ENCODE measurements around the gene ZNF598. TPM values are rescaled to one million over a fixed set of nuclear protein-coding genes. Genes with fewer than 3 reads are reported as not detected.
"Not testable (repeated sequence)": the region's sequence is repeated elsewhere in the genome, so short reads cannot be mapped to it uniquely, and the experiment has no call there.

ZNF598 gene
- polyA plus RNA-seq, 6 donors from 2014 or later = 2.7 to 8.4 (median 3.9) TPM

DNA sequence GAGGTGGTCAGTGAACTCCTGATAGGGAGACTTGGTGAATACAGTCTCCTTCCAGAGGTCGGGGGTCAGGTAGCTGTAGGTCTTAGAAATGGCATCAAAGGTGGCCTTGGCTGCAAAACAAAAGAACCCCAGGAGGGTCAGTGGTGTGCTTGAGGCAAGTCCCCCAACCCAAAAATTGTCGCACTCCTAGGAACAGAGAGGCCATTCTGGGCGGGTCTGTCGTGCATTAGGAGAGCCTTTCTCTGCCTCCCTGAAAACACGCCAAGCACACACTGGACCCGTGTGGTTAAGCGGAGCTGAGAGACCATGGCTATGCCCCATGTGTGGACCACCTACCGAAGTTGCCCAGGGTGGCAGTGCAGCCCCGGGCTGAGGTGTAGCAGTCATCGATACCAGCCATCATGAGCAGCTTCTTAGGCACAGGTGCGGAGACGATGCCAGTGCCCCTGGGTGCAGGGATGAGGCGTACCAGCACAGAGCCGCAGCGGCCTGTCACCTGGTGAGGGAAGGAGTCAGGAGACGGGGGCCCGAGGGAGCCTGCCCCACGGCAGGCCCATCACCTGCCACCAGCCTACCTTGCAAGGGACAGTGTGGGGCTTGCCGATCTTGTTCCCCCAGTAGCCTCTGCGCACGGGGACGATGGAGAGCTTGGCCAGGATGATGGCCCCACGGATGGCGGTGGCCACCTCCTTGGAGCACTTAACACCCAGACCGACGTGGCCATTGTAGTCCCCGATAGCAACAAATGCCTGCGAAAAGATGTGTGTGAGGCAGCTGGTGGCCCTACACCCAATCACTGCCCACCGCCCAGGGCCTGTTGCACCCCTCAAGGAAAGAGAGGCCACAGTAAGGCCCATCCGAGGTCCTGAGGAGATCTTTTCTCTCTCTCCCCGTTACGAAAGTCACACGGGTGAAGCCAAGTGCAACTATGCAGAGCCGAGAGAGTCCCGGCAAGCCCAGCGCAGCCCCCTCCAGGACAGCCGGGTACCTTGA, 47.2 kb downstream of the ZNF598 start:
- not testable (repeated sequence) for H3K9me3 Mint-ChIP-seq; H3K36me3 Mint-ChIP-seq; DNase-seq; H3K27me3 Mint-ChIP-seq; ATAC-seq (ENCODE audit: low read depth in 2 of 2)
- peak overlapping the region in 4 of 6 donors; percentile 37 to 98 (median 76) for H3K27ac Mint-ChIP-seq
- peaks cover 29 to 47% (median 45%) of the 10 kb centered on the region in 3 donors for H3K4me1 Mint-ChIP-seq
- H3K4me3 Mint-ChIP-seq = peak overlapping the region; percentile 24 to 96 (median 94)

DNA sequence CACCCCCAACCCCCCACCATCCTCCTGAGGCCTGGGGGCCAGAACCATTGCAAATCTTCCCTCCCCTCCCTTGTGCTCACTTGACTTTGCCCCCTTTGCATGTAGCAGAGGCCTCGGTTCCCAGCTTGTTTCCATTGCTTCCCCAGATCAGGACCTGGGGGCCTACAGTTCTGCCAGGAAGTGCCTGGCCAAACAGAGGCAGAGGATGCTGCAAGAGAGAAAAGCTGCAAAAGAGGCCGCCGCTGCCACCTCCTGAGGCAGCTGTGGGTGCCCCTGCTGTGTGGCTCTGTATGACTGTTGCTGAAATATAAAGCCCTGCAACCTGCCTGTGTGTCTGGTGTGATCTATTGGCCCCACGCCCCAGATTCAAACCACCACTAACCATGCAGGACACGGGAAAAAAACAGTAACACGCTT, 48.0 kb downstream of the ZNF598 start:
- peak overlapping the region in 1 of 6 donors; percentile 98 for H3K27ac Mint-ChIP-seq
- peaks cover 0 to 2% (median 0%) of the 10 kb centered on the region in 7 donors for H3K9me3 Mint-ChIP-seq
- ATAC-seq (ENCODE audit: low read depth in 2 of 2) = no peak
- no peak for DNase-seq
- peaks cover 5 to 8% of the 10 kb centered on the region in 2 donors for H3K36me3 Mint-ChIP-seq
- H3K27me3 Mint-ChIP-seq = peaks cover 0 to 2% (median 0%) of the 10 kb centered on the region in 3 donors
- H3K4me3 Mint-ChIP-seq = peak overlapping the region in 7 of 8 donors; percentile 8 to 96 (median 64)
- peaks cover 29 to 47% (median 47%) of the 10 kb centered on the region in 3 donors for H3K4me1 Mint-ChIP-seq

DNA sequence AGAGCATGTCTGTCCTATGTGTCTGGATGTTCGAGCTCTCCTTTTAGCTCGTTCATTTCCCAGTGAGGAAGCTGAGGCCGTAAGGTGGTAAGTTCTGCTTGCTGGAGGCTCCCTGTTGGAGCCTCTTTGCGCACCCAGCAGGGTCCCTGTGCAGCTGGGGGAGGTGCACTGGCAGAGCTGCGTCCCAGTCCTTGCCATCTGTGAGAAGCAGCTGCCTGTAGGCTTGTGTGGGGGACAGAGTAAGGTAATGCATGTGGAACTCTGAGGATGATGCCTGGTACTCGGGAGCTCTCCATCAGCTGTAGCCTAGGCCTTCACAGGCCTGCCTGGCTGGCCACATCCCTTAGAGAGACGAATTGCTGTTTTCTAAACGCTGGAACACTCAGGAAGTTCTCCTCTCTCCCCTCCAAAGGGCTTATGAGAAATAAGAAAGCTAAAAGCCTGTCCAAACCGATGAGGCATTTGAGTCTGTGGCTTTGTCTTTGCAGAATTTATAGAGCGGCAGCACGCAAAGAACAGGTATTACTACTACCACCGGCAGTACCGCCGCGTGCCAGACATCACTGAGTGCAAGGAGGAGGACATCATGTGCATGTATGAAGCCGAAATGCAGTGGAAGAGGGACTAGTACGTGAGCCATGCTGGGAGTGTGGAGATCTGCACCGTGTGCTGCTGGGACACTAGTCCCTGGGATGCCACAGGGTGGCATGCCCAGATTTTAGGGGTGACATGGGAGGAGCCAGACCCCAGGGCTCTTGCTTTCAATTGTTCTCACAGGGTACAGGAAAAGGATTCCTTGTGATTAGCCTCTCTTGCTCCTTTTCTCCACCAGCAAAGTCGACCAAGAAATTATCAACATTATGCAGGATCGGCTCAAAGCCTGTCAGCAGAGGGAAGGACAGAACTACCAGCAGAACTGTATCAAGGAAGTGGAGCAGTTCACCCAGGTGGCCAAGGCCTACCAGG, 48.7 kb downstream of the ZNF598 start:
- Mint-ChIP-seq H3K27ac (peak overlapping the region in 5 of 6 donors; percentile 71 to 98 (median 89)), H3K4me3 (peak overlapping the region; percentile 86 to 96 (median 90)), H3K9me3 (peaks cover 0 to 2% (median 0%) of the 10 kb centered on the region in 7 donors), H3K36me3 (peaks cover 5 to 8% of the 10 kb centered on the region in 2 donors), H3K27me3 (peaks cover 0 to 4% (median 0%) of the 10 kb centered on the region in 3 donors), H3K4me1 (peaks cover 29 to 47% (median 46%) of the 10 kb centered on the region in 3 donors)
- ATAC-seq (ENCODE audit: low read depth in 2 of 2) (no peak), DNase-seq (no peak)

DNA sequence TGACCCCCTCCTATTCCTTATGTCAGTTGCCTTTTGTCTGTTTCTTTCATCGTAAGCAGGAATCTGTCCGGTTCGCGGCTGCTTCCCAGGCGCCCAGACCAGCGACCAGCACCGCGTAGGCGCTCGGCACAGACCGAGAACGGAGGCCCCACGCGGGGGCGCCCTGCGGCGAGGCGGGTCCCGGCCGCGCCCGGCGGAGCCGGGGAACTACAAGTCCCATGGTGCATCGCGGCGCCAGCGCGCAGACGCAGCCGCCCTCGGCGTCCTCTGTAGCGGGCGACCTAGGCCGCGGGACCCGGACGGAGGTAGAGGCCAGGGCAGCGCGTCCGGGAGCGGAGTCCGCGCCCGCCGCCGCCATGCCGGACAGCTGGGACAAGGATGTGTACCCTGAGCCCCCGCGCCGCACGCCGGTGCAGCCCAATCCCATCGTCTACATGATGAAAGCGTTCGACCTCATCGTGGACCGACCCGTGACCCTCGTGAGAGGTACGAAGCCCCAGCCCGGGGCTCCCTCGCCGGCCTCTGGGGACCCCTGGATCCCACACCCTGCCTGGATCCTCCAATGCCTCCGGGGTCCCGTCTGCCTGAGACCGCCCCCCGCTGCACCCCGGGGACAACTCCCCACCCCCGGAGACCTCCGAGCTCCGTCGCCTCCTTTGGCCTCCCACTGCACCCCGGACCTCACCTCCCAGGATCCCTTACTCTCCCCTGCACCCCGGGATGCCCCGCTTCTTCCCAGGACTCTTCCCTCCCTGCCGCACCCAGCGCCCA, 50.2 kb downstream of the ZNF598 start, which contains the start of gene NDUFB10:
NDUFB10 (plus strand) TSS at position 270 of the 771 bp plus-strand sequence; CDS start at position 357, 87 bp downstream.
- Mint-ChIP-seq H3K36me3 (peaks cover 5 to 8% of the 10 kb centered on the region in 2 donors), H3K4me1 (peaks cover 25 to 37% (median 34%) of the 10 kb centered on the region in 3 donors), H3K9me3 (peaks cover 0 to 2% (median 0%) of the 10 kb centered on the region in 7 donors), H3K27me3 (peaks cover 0 to 4% (median 0%) of the 10 kb centered on the region in 3 donors), H3K27ac (peak within 1 kb of the TSS; percentile 72 to 98 (median 88)), H3K4me3 (peak within 1 kb of the TSS; percentile 86 to 96 (median 90))
- ATAC-seq (ENCODE audit: low read depth in 2 of 2) (peak; percentile 89 to 94), DNase-seq (peak; percentile 91)

DNA sequence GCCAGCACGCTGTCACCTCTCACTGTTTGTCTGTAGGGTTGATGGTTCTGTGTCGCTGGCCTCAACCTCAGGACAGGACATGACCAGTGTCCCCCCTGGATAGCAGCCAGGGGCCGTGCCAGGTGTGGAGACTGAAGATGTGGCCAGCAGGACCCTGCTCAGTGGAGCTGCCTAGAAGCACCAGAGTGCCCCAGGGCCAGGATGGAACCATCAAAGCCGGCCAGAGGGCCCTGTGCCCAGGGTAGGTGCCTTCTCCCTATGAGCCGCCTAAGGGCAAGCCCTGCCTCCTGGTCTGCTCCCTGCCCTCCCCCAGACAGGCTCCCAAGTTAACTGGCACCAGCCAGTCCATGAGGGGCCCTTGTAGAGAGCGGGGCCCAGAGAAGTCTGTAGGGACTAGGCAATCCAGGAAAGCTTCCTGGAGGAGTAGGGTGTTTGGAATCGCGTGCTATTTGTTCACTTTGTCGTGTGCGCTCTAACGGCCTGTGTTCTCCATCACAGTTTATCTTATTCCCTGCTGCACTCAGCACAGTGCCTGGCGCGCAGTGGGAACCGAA, 50.8 kb downstream of the ZNF598 start:
- H3K4me3 Mint-ChIP-seq = peak overlapping the region; percentile 9 to 96 (median 88)
- peaks cover 0 to 2% (median 0%) of the 10 kb centered on the region in 7 donors for H3K9me3 Mint-ChIP-seq
- H3K27ac Mint-ChIP-seq = peak overlapping the region in 2 of 6 donors; percentile 86 to 98
- DNase-seq (no peak), ATAC-seq (ENCODE audit: low read depth in 2 of 2) (peak; percentile 4 to 19)
- peaks cover 21 to 32% (median 27%) of the 10 kb centered on the region in 3 donors for H3K4me1 Mint-ChIP-seq
- H3K27me3 Mint-ChIP-seq = peaks cover 0 to 4% (median 0%) of the 10 kb centered on the region in 3 donors
- H3K36me3 Mint-ChIP-seq = peaks cover 3 to 6% of the 10 kb centered on the region in 2 donors

DNA sequence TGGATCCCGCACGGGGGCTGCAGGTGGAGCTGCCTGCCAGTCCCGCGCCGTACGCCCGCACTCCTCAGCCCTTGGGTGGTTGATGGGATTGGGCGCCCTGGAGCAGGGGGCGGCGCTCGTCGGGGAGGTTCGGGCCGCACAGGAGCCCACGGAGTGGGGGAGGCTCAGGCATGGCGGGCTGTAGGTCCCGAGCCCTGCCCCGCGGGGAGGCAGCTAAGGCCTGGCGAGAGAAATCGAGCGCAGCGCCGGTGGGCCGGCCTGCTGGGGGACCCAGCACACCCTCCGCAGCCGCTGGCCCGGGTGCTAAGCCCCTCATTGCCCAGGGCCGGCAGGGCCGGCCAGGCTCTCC, 51.5 kb downstream of the ZNF598 start:
- H3K27ac Mint-ChIP-seq; H3K27me3 Mint-ChIP-seq; H3K36me3 Mint-ChIP-seq; H3K9me3 Mint-ChIP-seq; DNase-seq; ATAC-seq (ENCODE audit: low read depth in 2 of 2): not testable (repeated sequence)
- Mint-ChIP-seq H3K4me3 (peak overlapping the region in 1 of 8 donors; percentile 12), H3K4me1 (peaks cover 16 to 25% (median 21%) of the 10 kb centered on the region in 3 donors)

DNA sequence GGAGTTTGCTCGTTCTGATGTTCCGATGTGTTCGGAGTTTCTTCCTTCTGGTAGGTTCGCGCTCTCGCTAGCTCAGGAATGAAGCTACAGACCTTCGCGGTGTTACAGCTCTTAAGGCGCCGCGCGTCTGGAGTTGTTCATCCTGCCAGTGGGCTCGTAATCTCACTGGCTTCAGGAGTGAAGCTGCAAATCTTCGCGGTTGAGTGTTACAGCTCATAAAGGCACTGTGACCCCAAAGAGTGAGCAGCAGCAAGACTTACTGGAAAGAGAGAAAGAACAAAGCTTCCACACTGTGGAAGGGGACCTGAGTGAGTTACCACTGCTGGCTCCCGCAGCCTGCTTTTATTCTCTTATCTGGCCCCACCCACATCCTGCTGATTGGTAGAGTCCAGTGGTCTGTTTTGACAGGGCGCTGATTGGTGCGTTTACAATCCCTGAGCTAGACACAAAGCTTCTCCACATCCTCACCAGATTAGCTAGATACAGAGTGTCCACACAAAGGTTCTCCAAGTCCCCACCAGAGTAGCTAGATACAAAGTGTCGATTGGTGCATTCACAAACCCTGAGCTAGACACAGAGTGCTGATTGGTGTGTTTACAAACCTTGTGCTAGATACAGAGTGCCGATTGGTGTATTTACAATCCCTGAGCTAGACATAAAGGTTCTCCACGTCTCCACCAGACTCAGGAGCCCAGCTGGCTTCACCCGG, 52.0 kb downstream of the ZNF598 start:
- H3K27ac Mint-ChIP-seq; ATAC-seq (ENCODE audit: low read depth in 2 of 2); DNase-seq; H3K9me3 Mint-ChIP-seq; H3K36me3 Mint-ChIP-seq; H3K27me3 Mint-ChIP-seq: not testable (repeated sequence)
- Mint-ChIP-seq H3K4me1 (peaks cover 16 to 22% (median 17%) of the 10 kb centered on the region in 3 donors), H3K4me3 (peak overlapping the region in 1 of 8 donors; percentile 12)

DNA sequence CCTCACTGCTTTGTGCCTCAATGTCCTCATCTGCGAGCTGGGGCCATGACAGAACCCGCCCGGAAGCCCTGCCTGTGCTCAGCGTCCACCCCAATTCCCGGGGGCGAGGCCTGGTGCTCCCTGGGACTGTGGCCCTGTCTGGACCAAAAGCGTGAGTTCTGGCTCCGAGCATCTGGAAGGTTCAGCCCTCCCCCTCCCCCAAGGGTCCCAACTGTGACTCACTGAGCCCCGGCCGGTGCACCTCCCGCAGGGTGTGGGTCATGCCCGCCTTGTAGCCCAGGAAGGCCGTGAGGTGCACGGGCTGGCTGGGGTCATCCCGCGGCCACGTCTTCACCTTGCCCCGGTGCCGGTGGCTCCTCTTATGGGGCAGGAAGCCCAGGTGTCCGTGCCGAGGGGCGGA, 55.9 kb downstream of the ZNF598 start:
- Mint-ChIP-seq H3K36me3 (no peaks in the 10 kb centered on the region), H3K9me3 (no peaks in the 10 kb centered on the region), H3K4me1 (peaks cover 0 to 2% (median 0%) of the 10 kb centered on the region in 3 donors), H3K27ac (no peak overlapping the region), H3K4me3 (no peak overlapping the region), H3K27me3 (peaks cover 0 to 16% (median 0%) of the 10 kb centered on the region in 3 donors)
- DNase-seq (no peak), ATAC-seq (ENCODE audit: low read depth in 2 of 2) (no peak)

DNA sequence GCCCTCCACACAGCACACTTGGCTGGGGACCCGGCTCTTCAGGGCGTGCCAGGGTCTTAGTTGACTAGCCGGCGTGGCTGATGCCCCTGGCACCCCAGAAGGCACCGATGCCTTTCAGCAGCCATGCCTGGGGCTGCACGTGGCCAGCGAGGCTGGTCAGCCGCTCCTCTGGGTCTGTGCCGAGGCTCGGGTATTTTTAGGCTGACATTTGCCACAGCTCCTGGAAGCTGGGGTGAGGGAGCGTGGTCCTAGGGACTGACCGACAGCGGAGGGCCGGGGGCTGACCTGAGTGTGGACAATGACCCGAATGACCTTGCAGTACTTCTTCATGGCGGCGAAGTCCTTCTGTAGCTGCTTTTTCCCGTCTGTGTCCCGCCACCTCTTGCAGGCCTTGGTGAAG, 59.1 kb downstream of the ZNF598 start:
- H3K27me3 Mint-ChIP-seq = peaks cover 0 to 12% (median 0%) of the 10 kb centered on the region in 3 donors
- H3K4me3 Mint-ChIP-seq = no peak overlapping the region
- H3K36me3 Mint-ChIP-seq = no peaks in the 10 kb centered on the region
- peak overlapping the region in 1 of 6 donors; percentile 33 for H3K27ac Mint-ChIP-seq
- no peaks in the 10 kb centered on the region for H3K9me3 Mint-ChIP-seq
- no peak for ATAC-seq (ENCODE audit: low read depth in 2 of 2)
- DNase-seq = no peak
- no peaks in the 10 kb centered on the region for H3K4me1 Mint-ChIP-seq

DNA sequence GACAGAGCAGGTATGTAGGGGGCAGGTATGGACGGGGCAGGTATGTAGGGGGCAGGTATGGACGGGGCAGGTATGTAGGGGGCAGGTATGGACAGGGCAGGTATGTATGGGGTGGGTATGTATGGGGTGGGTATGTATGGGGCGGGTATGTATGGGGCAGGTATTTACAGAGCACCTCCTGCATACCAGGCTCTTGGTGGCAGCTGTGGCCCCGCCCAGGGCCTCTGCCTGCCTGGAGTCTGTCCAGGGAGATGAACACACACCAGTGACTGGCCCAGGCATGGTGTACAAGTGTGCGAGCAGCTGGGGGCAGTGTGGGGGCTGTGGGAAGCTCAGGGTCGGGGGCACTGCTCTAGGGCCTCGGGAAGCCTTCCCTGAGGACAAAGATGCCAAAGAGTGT, 59.6 kb downstream of the ZNF598 start:
- DNase-seq (no peak), ATAC-seq (ENCODE audit: low read depth in 2 of 2) (no peak)
- Mint-ChIP-seq H3K27me3 (peaks cover 0 to 12% (median 0%) of the 10 kb centered on the region in 3 donors), H3K4me1 (no peaks in the 10 kb centered on the region), H3K36me3 (no peaks in the 10 kb centered on the region), H3K4me3 (no peak overlapping the region), H3K27ac (no peak overlapping the region), H3K9me3 (no peaks in the 10 kb centered on the region)

DNA sequence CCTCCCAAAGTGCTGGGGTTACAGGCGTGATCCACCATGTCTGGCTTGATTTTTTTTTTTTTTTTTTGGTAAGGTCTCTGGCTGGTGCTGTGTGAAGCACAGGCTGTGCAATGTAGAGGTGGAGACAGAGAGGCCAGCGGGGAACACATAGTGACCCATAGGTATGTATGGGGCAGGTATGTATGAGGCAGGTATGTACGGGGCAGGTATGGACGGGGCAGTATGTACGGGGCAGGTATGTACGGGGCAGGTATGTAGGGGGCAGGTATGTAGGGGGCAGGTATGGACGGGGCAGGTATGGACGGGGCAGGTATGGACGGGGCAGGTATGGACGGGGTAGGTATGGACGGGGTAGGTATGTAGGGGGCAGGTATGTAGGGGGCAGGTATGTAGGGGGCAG, 60.1 kb downstream of the ZNF598 start:
- no peak for ATAC-seq (ENCODE audit: low read depth in 2 of 2)
- H3K4me3 Mint-ChIP-seq = peak overlapping the region in 1 of 8 donors; percentile 33
- H3K9me3 Mint-ChIP-seq = no peaks in the 10 kb centered on the region
- no peak overlapping the region for H3K27ac Mint-ChIP-seq
- H3K36me3 Mint-ChIP-seq = no peaks in the 10 kb centered on the region
- peaks cover 0 to 1% (median 0%) of the 10 kb centered on the region in 3 donors for H3K4me1 Mint-ChIP-seq
- DNase-seq = no peak
- H3K27me3 Mint-ChIP-seq = peaks cover 0 to 12% (median 0%) of the 10 kb centered on the region in 3 donors

Data from naive B cell (primary cell).